Ascending aorta (tissue), 2 donors: ENCODE data around the gene GALR2. TPM values are rescaled to one million over a fixed set of nuclear protein-coding genes. Genes with fewer than 3 reads are reported as not detected.
A peak's percentile ranks its signal among the peaks of the same experiment; 100 is the strongest.
"Not testable (repeated sequence)": the region's sequence is repeated elsewhere in the genome, so short reads cannot be mapped to it uniquely, and the experiment has no call there.

Source experiments
- DNase-seq, 2 donors: peaks; one replicate each; pipeline ENCODE4 v3.0.0-alpha.2; 2019; ENCODE audit warnings: low spot score in 2 of 2
- H3K27ac ChIP-seq, 2 donors: fragments of 200-600 bp; sonication (generic); one replicate each; pipeline ENCODE4 v1.5.1; 2016 to 2017; ENCODE audit warnings: mild to moderate bottlenecking in 1 of 2
- H3K27me3 ChIP-seq: fragments of 200-600 bp; sonication (generic); one replicate; pipeline ENCODE4 v1.5.1; 2017
- H3K36me3 ChIP-seq, 2 donors: fragments of 200-600 bp; sonication (generic); one replicate each; pipeline ENCODE4 v1.5.1; 2016
- H3K4me1 ChIP-seq, 2 donors: fragments of 200-600 bp; sonication (generic); one replicate each; pipeline ENCODE4 v1.5.1; 2016 to 2017; ENCODE audit warnings: mild to moderate bottlenecking in 1 of 2
- H3K4me3 ChIP-seq, 2 donors: fragments of 200-600 bp; sonication (generic); one replicate each; pipeline ENCODE4 v1.5.1; 2016 to 2017; ENCODE audit warnings: mild to moderate bottlenecking in 1 of 2
- H3K9me3 ChIP-seq, 2 donors: fragments of 200-600 bp; sonication (generic); one replicate each; pipeline ENCODE4 v1.5.1; 2016
- intact Hi-C: fragments of 100-400 bp; cut with DNase I; formaldehyde crosslinking; loops from one replicate; pipeline ENCODE4 v1.15.1; 2023
- total RNA-seq: library from RNA; depleted of rRNA; stranded (reverse); fragments of >200 nt; gene quantifications from one replicate; pipeline ENCODE4 v1.1.0, GENCODE V29; 2016
- TF ChIP-seq, protein P1 (sequence below), 3 experiments: fragments of 200-600 bp in 2 of 3; fragments of 450-650 bp in 1 of 3; sonication (generic) in 2 of 3; IDR thresholded peaks; one replicate each; pipeline ENCODE4 v1.5.1; 2016 to 2019; ENCODE audit warnings: antibody characterized with exemption in 3 of 3, mild to moderate bottlenecking in 1 of 3, moderate library complexity in 1 of 3

Gene GALR2
- total RNA-seq, 1 donor from 2014 or later: 2.3 TPM

DNA sequence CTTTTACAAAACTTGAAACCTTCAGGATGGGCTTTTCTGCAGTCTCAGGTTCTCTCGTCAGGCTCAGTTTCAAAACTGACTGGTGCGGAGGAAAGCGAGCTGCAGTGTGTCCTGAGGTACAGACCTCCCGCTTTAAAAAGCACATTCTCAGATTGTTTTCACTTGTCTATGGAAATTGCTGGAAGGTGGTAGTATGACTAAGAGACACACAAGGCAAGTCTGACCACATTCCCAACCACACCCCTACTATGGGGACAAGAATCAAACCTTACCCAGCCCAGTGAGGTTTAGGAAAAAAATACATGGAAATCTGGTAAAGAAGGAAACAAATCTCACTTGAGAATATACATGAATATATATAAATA is 20.5 kb upstream of the GALR2 start:
- TF ChIP-seq, protein P1, sequence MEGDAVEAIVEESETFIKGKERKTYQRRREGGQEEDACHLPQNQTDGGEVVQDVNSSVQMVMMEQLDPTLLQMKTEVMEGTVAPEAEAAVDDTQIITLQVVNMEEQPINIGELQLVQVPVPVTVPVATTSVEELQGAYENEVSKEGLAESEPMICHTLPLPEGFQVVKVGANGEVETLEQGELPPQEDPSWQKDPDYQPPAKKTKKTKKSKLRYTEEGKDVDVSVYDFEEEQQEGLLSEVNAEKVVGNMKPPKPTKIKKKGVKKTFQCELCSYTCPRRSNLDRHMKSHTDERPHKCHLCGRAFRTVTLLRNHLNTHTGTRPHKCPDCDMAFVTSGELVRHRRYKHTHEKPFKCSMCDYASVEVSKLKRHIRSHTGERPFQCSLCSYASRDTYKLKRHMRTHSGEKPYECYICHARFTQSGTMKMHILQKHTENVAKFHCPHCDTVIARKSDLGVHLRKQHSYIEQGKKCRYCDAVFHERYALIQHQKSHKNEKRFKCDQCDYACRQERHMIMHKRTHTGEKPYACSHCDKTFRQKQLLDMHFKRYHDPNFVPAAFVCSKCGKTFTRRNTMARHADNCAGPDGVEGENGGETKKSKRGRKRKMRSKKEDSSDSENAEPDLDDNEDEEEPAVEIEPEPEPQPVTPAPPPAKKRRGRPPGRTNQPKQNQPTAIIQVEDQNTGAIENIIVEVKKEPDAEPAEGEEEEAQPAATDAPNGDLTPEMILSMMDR (IDR thresholded peaks at IDR 0.05): no peak
- peaks cover 89 to 90% of the 10 kb centered on the region in 2 donors for H3K36me3 ChIP-seq
- intact Hi-C loops: no loop called here
- H3K4me3 ChIP-seq: no peak overlapping the region
- H3K27me3 ChIP-seq: no peaks in the 10 kb centered on the region
- no peak for DNase-seq
- H3K4me1 ChIP-seq: no peaks in the 10 kb centered on the region
- H3K27ac ChIP-seq: no peak overlapping the region
- H3K9me3 ChIP-seq: no peaks in the 10 kb centered on the region

DNA sequence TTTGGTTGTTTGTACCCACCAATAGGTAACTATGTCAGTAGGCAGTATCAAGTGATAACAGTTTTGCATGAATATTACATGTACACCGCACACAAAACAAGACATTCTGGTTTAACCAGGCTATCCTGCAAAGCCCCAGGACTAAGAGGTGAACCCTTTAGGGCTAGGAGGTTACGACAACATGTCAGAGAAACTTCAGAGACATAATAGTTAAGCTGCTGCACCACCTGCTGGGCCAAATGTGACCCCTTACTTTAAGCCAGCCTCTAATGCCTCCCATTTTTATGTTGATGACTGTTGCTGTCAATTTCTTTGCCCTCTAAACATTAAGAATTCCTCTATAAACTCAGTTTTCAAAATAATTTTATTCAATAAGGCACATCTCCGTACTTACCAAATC is 17.7 kb upstream of the GALR2 start:
- TF ChIP-seq, protein P1 (IDR thresholded peaks at IDR 0.05): no peak
- H3K27me3 ChIP-seq: no peaks in the 10 kb centered on the region
- no peak overlapping the region for H3K27ac ChIP-seq
- no peaks in the 10 kb centered on the region for H3K9me3 ChIP-seq
- no peak overlapping the region for H3K4me3 ChIP-seq
- intact Hi-C loops: no loop called here
- H3K36me3 ChIP-seq: peaks cover 89 to 92% of the 10 kb centered on the region in 2 donors
- no peaks in the 10 kb centered on the region for H3K4me1 ChIP-seq
- no peak for DNase-seq

DNA sequence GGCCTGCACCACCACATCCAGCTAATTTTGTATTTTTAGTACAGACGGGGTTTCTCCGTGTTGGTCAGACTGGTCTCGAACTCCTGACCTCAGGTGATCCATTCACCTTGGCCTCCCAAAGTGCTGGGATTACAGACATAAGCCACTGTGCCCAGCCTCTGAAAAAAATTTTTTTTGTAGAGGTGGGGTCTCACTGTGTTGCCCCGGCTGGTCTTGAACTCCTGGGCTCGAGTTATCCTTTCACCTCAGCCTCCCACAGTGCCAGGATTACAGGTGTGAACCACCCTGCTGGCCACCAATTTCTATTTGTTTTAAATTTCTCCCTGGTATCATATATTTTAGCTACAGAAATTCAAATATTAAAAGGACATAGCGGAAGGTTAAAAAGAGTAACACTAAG is 16.3 kb upstream of the GALR2 start:
- intact Hi-C loops, H3K9me3 ChIP-seq, DNase-seq, H3K27me3 ChIP-seq, H3K27ac ChIP-seq, H3K4me3 ChIP-seq, H3K4me1 ChIP-seq: not testable (repeated sequence)
- peaks cover 83 to 95% of the 10 kb centered on the region in 2 donors for H3K36me3 ChIP-seq

DNA sequence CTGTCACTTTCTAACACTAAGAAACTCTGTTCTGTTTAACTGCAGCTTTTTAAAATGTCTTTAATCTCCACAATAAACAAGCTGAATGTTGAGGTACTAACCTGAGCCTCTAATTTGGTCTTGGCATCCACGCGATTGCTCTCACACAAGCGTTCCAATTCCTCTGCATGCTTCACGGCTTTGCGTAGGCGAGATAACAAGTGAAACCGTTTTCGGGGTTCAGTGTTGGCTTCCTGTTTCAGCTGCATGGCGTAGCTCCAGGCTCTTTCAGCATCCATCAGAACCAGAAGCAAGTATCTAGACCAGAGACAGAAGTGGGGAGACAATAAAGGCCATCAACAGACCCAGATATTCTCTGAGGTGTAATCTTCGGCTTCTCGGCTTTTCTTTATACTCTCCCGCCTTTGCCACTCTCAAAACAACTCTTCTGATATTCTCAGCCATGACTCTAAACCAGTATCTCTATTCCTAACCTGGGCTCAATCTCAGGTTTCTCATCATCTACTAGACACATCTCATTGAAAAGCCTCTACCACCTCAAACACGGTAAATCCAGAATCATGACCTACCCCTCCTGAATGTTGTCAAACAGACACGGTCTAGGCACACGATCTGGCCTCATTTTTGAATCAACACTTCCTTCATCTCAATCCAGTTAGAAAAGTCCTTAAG is 10.6 kb upstream of the GALR2 start:
- intact Hi-C loops: no loop called here
- TF ChIP-seq, protein P1 (IDR thresholded peaks at IDR 0.05): no peak
- H3K27ac ChIP-seq: no peak overlapping the region
- H3K27me3 ChIP-seq: no peaks in the 10 kb centered on the region
- DNase-seq: no peak
- peaks cover 88 to 93% of the 10 kb centered on the region in 2 donors for H3K36me3 ChIP-seq
- H3K4me1 ChIP-seq: no peaks in the 10 kb centered on the region
- no peaks in the 10 kb centered on the region for H3K9me3 ChIP-seq
- H3K4me3 ChIP-seq: no peak overlapping the region

DNA sequence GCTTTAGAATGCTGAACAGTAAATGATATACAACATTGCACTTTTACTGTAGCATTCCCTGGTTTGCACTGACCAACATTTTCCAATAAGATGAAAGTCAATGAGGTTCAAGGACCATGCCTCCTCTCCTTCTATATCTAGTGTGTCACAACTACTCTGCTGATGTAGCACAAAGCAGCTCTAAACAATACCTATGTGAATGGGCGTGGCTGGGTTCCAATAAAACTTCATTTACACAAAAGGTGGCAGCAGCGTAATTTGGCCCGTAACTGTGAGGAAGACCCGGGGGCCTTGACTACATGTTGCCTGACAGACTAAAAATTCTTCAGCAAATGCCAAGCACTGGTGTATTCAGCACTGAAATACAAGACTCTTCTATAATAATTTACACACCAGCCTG is 8.8 kb upstream of the GALR2 start:
- TF ChIP-seq, protein P1 (IDR thresholded peaks at IDR 0.05): no peak
- H3K4me1 ChIP-seq: peaks cover 3 to 6% of the 10 kb centered on the region in 2 donors
- no peak overlapping the region for H3K4me3 ChIP-seq
- H3K27ac ChIP-seq: no peak overlapping the region
- H3K36me3 ChIP-seq: peaks cover 71 to 78% of the 10 kb centered on the region in 2 donors
- DNase-seq: no peak
- no peaks in the 10 kb centered on the region for H3K9me3 ChIP-seq
- intact Hi-C loops: no loop called here
- no peaks in the 10 kb centered on the region for H3K27me3 ChIP-seq

DNA sequence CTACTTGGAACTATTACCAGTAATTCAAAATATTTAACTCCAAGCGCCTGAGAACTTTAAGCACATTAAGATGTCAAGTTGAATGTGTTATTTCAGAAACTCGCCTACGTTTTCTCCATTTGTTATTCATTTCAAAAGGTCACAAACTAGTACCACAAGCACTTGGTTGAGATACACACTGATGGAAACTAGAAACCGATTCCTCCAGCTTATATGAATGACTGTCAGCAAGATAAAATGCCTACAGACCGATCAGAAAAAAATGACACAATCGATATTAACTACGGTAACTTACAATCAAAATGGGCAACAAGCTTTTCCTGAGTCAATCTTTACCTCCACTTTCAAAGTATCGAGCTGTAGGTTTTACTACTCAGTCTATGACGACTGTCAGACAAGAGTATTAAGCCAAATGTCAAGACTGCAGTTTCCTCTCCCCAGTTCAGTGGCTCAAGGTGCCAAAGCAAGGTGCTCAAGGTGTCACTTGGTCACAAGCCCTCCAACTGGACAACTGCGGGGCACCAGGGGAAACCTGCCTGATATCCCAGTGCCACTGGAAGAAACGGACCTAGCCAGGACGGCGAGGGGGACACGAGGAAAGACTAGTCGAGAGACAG is 2.9 kb upstream of the GALR2 start:
- Histone ChIP-seq H3K4me3 (peak overlapping the region; percentile 81 to 96), H3K27ac (peak overlapping the region; percentile 50 to 68), H3K27me3 (peaks cover 24% of the 10 kb centered on the region), H3K36me3 (peaks cover 21 to 22% of the 10 kb centered on the region in 2 donors), H3K9me3 (no peaks in the 10 kb centered on the region), H3K4me1 (peaks cover 17 to 37% of the 10 kb centered on the region in 2 donors)
- TF ChIP-seq, protein P1 (IDR thresholded peaks at IDR 0.05): no peak
- intact Hi-C loops: loop anchor here (2.0 kb wide), 1 partner anchor 31 kb away; the partner anchor contains the start of gene EXOC7
- no peak for DNase-seq
